ENCODE measurements around the gene ASTN2. TPM values are rescaled to one million over a fixed set of nuclear protein-coding genes. Genes with fewer than 3 reads are reported as not detected.
A peak's percentile ranks its signal among the peaks of the same experiment; 100 is the strongest.

Gene ASTN2
- total and polyA plus RNA-seq, 9 of the 15 experiments (the other 6 are each of a cell fraction or from before 2014, with no cell fraction given): 0.56 to 3.5 (median 1.9) TPM

DNA sequence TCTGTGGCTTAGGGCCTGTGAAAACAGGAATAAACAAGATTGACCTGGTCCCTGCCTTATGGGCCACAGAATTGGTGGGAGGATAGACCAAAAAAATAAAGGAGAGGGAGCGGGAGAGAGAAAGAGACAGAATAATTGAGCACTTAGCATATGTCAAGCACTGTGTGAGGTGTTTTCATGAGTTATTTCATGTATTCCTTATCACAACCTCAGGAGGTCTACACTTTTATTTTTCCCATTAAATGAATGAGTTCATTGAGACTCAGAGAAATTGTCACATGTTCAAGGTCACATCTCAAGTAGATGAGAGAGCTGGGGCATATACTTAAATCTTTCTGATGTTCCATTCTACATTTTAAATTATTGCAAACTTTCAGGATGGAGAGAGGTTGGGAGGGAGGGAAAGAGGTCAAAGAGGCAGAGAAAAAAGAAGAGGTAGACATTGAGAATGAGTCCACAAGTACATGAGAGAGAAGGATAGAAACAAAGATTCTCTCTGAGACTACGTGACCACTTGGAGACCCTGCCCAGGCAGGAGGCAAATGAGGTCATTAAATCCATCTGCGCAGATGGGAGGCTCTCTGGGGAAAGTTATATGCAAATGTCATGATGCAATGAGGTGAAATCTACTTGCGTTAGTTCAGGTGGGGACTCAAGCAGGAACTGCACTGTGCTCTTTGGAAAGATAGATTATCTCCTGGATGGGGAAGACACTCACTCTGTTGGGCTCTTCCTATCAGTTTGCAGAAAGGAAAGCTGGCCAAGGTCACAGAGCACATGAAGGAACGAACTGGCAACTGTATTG lies 1019.8 kb downstream of the ASTN2 start (continued):
- TF ChIP-seq, protein P1, sequence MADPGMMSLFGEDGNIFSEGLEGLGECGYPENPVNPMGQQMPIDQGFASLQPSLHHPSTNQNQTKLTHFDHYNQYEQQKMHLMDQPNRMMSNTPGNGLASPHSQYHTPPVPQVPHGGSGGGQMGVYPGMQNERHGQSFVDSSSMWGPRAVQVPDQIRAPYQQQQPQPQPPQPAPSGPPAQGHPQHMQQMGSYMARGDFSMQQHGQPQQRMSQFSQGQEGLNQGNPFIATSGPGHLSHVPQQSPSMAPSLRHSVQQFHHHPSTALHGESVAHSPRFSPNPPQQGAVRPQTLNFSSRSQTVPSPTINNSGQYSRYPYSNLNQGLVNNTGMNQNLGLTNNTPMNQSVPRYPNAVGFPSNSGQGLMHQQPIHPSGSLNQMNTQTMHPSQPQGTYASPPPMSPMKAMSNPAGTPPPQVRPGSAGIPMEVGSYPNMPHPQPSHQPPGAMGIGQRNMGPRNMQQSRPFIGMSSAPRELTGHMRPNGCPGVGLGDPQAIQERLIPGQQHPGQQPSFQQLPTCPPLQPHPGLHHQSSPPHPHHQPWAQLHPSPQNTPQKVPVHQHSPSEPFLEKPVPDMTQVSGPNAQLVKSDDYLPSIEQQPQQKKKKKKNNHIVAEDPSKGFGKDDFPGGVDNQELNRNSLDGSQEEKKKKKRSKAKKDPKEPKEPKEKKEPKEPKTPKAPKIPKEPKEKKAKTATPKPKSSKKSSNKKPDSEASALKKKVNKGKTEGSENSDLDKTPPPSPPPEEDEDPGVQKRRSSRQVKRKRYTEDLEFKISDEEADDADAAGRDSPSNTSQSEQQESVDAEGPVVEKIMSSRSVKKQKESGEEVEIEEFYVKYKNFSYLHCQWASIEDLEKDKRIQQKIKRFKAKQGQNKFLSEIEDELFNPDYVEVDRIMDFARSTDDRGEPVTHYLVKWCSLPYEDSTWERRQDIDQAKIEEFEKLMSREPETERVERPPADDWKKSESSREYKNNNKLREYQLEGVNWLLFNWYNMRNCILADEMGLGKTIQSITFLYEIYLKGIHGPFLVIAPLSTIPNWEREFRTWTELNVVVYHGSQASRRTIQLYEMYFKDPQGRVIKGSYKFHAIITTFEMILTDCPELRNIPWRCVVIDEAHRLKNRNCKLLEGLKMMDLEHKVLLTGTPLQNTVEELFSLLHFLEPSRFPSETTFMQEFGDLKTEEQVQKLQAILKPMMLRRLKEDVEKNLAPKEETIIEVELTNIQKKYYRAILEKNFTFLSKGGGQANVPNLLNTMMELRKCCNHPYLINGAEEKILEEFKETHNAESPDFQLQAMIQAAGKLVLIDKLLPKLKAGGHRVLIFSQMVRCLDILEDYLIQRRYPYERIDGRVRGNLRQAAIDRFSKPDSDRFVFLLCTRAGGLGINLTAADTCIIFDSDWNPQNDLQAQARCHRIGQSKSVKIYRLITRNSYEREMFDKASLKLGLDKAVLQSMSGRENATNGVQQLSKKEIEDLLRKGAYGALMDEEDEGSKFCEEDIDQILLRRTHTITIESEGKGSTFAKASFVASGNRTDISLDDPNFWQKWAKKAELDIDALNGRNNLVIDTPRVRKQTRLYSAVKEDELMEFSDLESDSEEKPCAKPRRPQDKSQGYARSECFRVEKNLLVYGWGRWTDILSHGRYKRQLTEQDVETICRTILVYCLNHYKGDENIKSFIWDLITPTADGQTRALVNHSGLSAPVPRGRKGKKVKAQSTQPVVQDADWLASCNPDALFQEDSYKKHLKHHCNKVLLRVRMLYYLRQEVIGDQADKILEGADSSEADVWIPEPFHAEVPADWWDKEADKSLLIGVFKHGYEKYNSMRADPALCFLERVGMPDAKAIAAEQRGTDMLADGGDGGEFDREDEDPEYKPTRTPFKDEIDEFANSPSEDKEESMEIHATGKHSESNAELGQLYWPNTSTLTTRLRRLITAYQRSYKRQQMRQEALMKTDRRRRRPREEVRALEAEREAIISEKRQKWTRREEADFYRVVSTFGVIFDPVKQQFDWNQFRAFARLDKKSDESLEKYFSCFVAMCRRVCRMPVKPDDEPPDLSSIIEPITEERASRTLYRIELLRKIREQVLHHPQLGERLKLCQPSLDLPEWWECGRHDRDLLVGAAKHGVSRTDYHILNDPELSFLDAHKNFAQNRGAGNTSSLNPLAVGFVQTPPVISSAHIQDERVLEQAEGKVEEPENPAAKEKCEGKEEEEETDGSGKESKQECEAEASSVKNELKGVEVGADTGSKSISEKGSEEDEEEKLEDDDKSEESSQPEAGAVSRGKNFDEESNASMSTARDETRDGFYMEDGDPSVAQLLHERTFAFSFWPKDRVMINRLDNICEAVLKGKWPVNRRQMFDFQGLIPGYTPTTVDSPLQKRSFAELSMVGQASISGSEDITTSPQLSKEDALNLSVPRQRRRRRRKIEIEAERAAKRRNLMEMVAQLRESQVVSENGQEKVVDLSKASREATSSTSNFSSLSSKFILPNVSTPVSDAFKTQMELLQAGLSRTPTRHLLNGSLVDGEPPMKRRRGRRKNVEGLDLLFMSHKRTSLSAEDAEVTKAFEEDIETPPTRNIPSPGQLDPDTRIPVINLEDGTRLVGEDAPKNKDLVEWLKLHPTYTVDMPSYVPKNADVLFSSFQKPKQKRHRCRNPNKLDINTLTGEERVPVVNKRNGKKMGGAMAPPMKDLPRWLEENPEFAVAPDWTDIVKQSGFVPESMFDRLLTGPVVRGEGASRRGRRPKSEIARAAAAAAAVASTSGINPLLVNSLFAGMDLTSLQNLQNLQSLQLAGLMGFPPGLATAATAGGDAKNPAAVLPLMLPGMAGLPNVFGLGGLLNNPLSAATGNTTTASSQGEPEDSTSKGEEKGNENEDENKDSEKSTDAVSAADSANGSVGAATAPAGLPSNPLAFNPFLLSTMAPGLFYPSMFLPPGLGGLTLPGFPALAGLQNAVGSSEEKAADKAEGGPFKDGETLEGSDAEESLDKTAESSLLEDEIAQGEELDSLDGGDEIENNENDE (IDR thresholded peaks at IDR 0.05; ENCODE audit: low read depth, low read length): no peak
- peak; percentile 73 for TF ChIP-seq CBFA2T3 (IDR thresholded peaks at IDR 0.05)
- peak; percentile 92 for TF ChIP-seq DPF2 (IDR thresholded peaks at IDR 0.05)
- TF ChIP-seq, protein P2, sequence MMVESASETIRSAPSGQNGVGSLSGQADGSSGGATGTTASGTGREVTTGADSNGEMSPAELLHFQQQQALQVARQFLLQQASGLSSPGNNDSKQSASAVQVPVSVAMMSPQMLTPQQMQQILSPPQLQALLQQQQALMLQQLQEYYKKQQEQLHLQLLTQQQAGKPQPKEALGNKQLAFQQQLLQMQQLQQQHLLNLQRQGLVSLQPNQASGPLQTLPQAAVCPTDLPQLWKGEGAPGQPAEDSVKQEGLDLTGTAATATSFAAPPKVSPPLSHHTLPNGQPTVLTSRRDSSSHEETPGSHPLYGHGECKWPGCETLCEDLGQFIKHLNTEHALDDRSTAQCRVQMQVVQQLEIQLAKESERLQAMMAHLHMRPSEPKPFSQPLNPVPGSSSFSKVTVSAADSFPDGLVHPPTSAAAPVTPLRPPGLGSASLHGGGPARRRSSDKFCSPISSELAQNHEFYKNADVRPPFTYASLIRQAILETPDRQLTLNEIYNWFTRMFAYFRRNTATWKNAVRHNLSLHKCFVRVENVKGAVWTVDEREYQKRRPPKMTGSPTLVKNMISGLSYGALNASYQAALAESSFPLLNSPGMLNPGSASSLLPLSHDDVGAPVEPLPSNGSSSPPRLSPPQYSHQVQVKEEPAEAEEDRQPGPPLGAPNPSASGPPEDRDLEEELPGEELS (CRISPR knock-in tag; IDR thresholded peaks at IDR 0.05; ENCODE audit: borderline replicate concordance): no peak
- TF ChIP-seq, protein P3, sequence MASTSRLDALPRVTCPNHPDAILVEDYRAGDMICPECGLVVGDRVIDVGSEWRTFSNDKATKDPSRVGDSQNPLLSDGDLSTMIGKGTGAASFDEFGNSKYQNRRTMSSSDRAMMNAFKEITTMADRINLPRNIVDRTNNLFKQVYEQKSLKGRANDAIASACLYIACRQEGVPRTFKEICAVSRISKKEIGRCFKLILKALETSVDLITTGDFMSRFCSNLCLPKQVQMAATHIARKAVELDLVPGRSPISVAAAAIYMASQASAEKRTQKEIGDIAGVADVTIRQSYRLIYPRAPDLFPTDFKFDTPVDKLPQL (IDR thresholded peaks at IDR 0.05; ENCODE audit: extremely low read depth, insufficient read length): no peak
- no peak for TF ChIP-seq CBX1 (IDR thresholded peaks at IDR 0.05; ENCODE audit: low read depth)
- TF ChIP-seq TOE1 (IDR thresholded peaks at IDR 0.05; ENCODE audit: borderline replicate concordance): peak; percentile 79
- no peak for TF ChIP-seq TOE1 (CRISPR knock-in tag; IDR thresholded peaks at IDR 0.05; ENCODE audit: borderline replicate concordance, low read depth)
- TF ChIP-seq, protein P4, sequence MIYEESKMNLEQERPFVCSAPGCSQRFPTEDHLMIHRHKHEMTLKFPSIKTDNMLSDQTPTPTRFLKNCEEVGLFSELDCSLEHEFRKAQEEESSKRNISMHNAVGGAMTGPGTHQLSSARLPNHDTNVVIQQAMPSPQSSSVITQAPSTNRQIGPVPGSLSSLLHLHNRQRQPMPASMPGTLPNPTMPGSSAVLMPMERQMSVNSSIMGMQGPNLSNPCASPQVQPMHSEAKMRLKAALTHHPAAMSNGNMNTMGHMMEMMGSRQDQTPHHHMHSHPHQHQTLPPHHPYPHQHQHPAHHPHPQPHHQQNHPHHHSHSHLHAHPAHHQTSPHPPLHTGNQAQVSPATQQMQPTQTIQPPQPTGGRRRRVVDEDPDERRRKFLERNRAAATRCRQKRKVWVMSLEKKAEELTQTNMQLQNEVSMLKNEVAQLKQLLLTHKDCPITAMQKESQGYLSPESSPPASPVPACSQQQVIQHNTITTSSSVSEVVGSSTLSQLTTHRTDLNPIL (CRISPR knock-in tag; IDR thresholded peaks at IDR 0.05): no peak; the same call in none of the 2 replicates
- 0 out of 2 replicates have a peak, but pooled peaks have one; percentile 8 for TF ChIP-seq ZNF76 (CRISPR knock-in tag; IDR thresholded peaks at IDR 0.05; ENCODE audit: borderline replicate concordance)
- no peak for TF ChIP-seq TCF7 (IDR thresholded peaks at IDR 0.05; ENCODE audit: borderline replicate concordance)

Measured in K562 (cell line).